Lung (tissue), 12 donors: ENCODE data around the gene GPR176. TPM values are rescaled to one million over a fixed set of nuclear protein-coding genes. Genes with fewer than 3 reads are reported as not detected.

Experiments
- ATAC-seq: fragments of 200-7000 bp; cut with Tn5 transposase; one replicate; pipeline ENCODE4 v1.9.1; 2020; ENCODE audit warnings: moderate number of reproducible peaks; ENCODE audit not compliant: insufficient read depth, low FRiP score
- DNase-seq, 3 donors: peaks; one replicate each; pipeline ENCODE4 v3.0.0-alpha.2; 2013 to 2017
- H3K27ac ChIP-seq, 2 donors: one replicate each; pipeline ENCODE4 v1.5.1; 2013; ENCODE audit warnings: mild to moderate bottlenecking in 2 of 2, moderate library complexity in 2 of 2, control low read depth in 1 of 2, inconsistent platforms in 1 of 2, low read depth in 1 of 2, low read length in 1 of 2
- H3K27me3 ChIP-seq, 3 donors: one replicate each; pipeline ENCODE4 v1.5.1; 2013; ENCODE audit warnings: low read length in 2 of 3; ENCODE audit not compliant: control insufficient read depth in 3 of 3, insufficient read depth in 3 of 3
- H3K36me3 ChIP-seq, 4 donors: one replicate each; pipeline ENCODE4 v1.5.1; 2013; ENCODE audit warnings: low read length in 4 of 4, mild to moderate bottlenecking in 1 of 4, moderate library complexity in 1 of 4; ENCODE audit not compliant: control insufficient read depth in 4 of 4, insufficient read depth in 4 of 4
- H3K4me1 ChIP-seq, 5 donors: one replicate each; pipeline ENCODE4 v1.5.1; 2013; ENCODE audit warnings: low read length in 5 of 5, mild to moderate bottlenecking in 2 of 5, moderate library complexity in 1 of 5; ENCODE audit not compliant: control insufficient read depth in 5 of 5, insufficient read depth in 5 of 5
- H3K4me3 ChIP-seq: one replicate; pipeline ENCODE4 v1.5.1; 2013; ENCODE audit warnings: mild to moderate bottlenecking, control low read depth, moderate library complexity
- H3K9ac ChIP-seq, 2 donors: one replicate each; pipeline ENCODE4 v1.5.1; 2013; ENCODE audit warnings: low read length in 2 of 2, control low read depth in 1 of 2; ENCODE audit not compliant: insufficient read depth in 1 of 2
- H3K9me3 ChIP-seq, 4 donors: one replicate each; pipeline ENCODE4 v1.5.1; 2013; ENCODE audit warnings: low read length in 3 of 4, mild to moderate bottlenecking in 1 of 4, moderate library complexity in 1 of 4; ENCODE audit not compliant: control insufficient read depth in 4 of 4, insufficient read depth in 3 of 4
- WGBS, 2 donors: extraction: QIAGEN DNeasy Blood & Tissue Kit; methylation state at CpG; one replicate each; pipeline ENCODE4 v1.1.7; 2013; 5-methylcytosine and 5-hydroxymethylcytosine counted together
- polyA plus RNA-seq, 2 donors: library from polyadenylated mRNA; stranded (reverse); fragments of 200-250 nt; gene quantifications; one replicate each; pipeline ENCODE4 v1.2.1, GENCODE V29; 2013
- total RNA-seq, 2 donors: library from RNA; depleted of rRNA in 1 of 2; stranded (reverse); fragments of >200 nt in 1 of 2; gene quantifications; one replicate each; pipeline ENCODE4 v1.2.1, GENCODE V29; 2014 to 2021
- TF ChIP-seq, protein P1 (sequence below): IDR thresholded peaks from 2 replicates; pipeline ENCODE4 v1.5.1; 2012; ENCODE audit warnings: mild to moderate bottlenecking; ENCODE audit errors: control extremely low read depth, extremely low read depth
- donor health status: control.
- donor health status: control.
- donor health status: Bipolar disorder and iron deficiency.
- donor health status: healthy.
- donor health status: DM: yes; HTN: yes; CAD: no.

GPR176 gene
- total and polyA plus RNA-seq, 4 donors, result 1.7 to 9.0 (median 6.6) TPM

DNA sequence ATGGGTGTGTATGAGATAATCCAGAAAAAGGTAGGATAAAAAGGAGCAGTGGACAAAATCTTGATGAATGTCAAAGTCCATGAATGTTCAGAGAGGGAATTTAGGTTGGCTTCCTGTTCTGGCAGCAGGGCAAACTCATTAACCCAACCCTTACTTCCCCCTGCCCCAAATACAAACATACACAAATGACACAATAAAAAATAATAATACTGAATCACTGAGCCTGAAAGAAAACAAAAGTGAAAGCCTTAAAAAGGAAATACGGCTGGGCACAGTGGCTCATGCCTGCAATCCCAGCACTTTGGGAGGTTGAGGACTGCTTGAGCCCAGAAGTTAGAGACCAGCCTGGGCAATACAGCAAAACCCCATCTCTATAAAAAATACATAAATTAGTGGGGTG is 62.9 kb downstream of the GPR176 start:
- 70 to 85% methylated on average over 1 of the region's 1 CpG for WGBS, 2 donors
- Histone ChIP-seq H3K4me1 (no peaks in the 10 kb centered on the region), H3K27me3 (no peaks in the 10 kb centered on the region), H3K9ac (no peak overlapping the region), H3K9me3 (no peaks in the 10 kb centered on the region), H3K4me3 (no peak overlapping the region), H3K27ac (no peak overlapping the region), H3K36me3 (no peaks in the 10 kb centered on the region)
- DNase-seq, result no peak
- ATAC-seq, result no peak
- TF ChIP-seq, protein P1, sequence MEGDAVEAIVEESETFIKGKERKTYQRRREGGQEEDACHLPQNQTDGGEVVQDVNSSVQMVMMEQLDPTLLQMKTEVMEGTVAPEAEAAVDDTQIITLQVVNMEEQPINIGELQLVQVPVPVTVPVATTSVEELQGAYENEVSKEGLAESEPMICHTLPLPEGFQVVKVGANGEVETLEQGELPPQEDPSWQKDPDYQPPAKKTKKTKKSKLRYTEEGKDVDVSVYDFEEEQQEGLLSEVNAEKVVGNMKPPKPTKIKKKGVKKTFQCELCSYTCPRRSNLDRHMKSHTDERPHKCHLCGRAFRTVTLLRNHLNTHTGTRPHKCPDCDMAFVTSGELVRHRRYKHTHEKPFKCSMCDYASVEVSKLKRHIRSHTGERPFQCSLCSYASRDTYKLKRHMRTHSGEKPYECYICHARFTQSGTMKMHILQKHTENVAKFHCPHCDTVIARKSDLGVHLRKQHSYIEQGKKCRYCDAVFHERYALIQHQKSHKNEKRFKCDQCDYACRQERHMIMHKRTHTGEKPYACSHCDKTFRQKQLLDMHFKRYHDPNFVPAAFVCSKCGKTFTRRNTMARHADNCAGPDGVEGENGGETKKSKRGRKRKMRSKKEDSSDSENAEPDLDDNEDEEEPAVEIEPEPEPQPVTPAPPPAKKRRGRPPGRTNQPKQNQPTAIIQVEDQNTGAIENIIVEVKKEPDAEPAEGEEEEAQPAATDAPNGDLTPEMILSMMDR, result no peak

DNA sequence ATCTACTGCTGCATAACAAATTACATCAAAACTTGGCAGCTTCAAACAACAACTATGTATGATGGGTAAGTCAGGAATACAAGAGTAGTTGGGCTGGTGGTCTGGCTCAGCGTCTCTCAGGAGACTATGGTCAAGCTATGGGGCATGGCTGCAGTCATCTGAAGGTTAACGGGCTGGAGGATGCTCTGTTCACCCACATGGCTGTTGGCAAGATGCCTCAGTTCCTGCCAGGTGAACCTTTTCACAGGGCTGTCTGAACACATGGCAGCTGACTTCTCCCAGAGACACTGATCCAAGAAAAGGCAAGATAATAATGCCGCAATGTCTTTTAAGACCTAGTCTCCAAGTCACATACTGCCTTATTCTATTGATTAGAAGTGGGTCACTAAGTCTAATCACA is 63.7 kb downstream of the GPR176 start:
- H3K4me1 ChIP-seq, result peaks cover 0 to 3% (median 0%) of the 10 kb centered on the region in 5 donors
- ATAC-seq (no peak), DNase-seq (no peak)
- H3K9me3 ChIP-seq, result no peaks in the 10 kb centered on the region
- H3K4me3 ChIP-seq, result no peak overlapping the region
- H3K9ac ChIP-seq, result no peak overlapping the region
- H3K36me3 ChIP-seq, result no peaks in the 10 kb centered on the region
- H3K27ac ChIP-seq, result no peak overlapping the region
- TF ChIP-seq, protein P1, result no peak
- 92 to 97% methylated on average over 3 of the region's 3 CpGs for WGBS, 2 donors
- no peaks in the 10 kb centered on the region for H3K27me3 ChIP-seq

- peak in 1 of 3 donors; percentile 17 for DNase-seq
- H3K36me3 ChIP-seq, result no peaks in the 10 kb centered on the region
- TF ChIP-seq, protein P1, result no peak
- no peak for ATAC-seq
- H3K27me3 ChIP-seq, result no peaks in the 10 kb centered on the region
- no peak overlapping the region for H3K9ac ChIP-seq
- 48 to 55% methylated on average over 2 of the region's 2 CpGs for WGBS, 2 donors
- H3K4me3 ChIP-seq, result no peak overlapping the region
- H3K4me1 ChIP-seq, result peaks cover 0 to 4% (median 0%) of the 10 kb centered on the region in 5 donors
- no peak overlapping the region for H3K27ac ChIP-seq
- no peaks in the 10 kb centered on the region for H3K9me3 ChIP-seq
These were observed 64.7 kb downstream of the GPR176 start for GRCh38 chr15:39855400-39855799.

DNA sequence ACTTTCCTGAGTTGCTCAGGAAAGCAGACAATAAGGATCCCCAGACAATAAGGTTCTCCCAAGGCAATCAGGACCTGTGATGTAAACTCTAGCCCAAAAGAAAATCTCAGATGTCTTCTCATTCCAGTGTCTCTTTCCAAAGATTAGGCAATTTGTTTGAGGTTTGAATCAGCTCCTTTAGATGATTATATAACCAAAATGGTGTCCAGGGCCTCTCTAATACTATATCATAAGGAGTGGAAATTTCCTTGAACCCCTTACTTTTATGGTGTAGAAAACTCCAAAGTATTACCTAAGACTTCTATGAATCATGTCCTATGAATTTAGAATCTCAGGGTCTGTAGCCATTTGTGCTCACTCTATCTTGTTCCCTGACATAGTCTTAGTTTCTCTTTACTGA is 65.9 kb downstream of the GPR176 start:
- ATAC-seq (no peak), DNase-seq (no peak)
- Histone ChIP-seq H3K9me3 (no peaks in the 10 kb centered on the region), H3K27me3 (no peaks in the 10 kb centered on the region), H3K4me3 (no peak overlapping the region), H3K9ac (no peak overlapping the region), H3K36me3 (no peaks in the 10 kb centered on the region), H3K4me1 (peaks cover 0 to 4% (median 0%) of the 10 kb centered on the region in 5 donors), H3K27ac (no peak overlapping the region)
- TF ChIP-seq, protein P1, result no peak
